Gastroesophageal sphincter (tissue), 3 donors: ENCODE data around the gene STT3A.

Source experiments
- CTCF ChIP-seq, 4 experiments: fragments of 200-600 bp in 2 of 4; fragments of 450-650 bp in 2 of 4; sonication (generic) in 1 of 4; IDR thresholded peaks; one replicate each; pipeline ENCODE4 v1.5.1; 2017 to 2019; ENCODE audit warnings: antibody characterized with exemption in 4 of 4, mild to moderate bottlenecking in 2 of 4, moderate library complexity in 2 of 4
- POLR2A ChIP-seq, 2 donors: fragments of 450-650 bp; IDR thresholded peaks; one replicate each; pipeline ENCODE4 v1.6.1; 2017; ENCODE audit warnings: antibody characterized with exemption in 2 of 2, mild to moderate bottlenecking in 2 of 2, moderate library complexity in 1 of 2
- POLR2AphosphoS5 ChIP-seq: sonication (generic); formaldehyde crosslinking; IDR thresholded peaks from one replicate; pipeline ENCODE4 v1.6.1; 2017; ENCODE audit warnings: antibody characterized with exemption

GRCh38 chr11:125587480-125587879 lies 5.2 kb upstream of the STT3A start:
- TF ChIP-seq CTCF (IDR thresholded peaks at IDR 0.05) (no peak), POLR2AphosphoS5 (no peak), POLR2A (IDR thresholded peaks at IDR 0.05) (no peak)
